ENCODE results near the gene RNASEL.

RNASEL gene

GRCh38 chr1:182589520-182589919, 464 bp upstream of the RNASEL start (continued):
- TF ChIP-seq POU6F1 (CRISPR knock-in tag; IDR thresholded peaks at IDR 0.05; ENCODE audit: borderline replicate concordance, low read depth): no peak

DNA sequence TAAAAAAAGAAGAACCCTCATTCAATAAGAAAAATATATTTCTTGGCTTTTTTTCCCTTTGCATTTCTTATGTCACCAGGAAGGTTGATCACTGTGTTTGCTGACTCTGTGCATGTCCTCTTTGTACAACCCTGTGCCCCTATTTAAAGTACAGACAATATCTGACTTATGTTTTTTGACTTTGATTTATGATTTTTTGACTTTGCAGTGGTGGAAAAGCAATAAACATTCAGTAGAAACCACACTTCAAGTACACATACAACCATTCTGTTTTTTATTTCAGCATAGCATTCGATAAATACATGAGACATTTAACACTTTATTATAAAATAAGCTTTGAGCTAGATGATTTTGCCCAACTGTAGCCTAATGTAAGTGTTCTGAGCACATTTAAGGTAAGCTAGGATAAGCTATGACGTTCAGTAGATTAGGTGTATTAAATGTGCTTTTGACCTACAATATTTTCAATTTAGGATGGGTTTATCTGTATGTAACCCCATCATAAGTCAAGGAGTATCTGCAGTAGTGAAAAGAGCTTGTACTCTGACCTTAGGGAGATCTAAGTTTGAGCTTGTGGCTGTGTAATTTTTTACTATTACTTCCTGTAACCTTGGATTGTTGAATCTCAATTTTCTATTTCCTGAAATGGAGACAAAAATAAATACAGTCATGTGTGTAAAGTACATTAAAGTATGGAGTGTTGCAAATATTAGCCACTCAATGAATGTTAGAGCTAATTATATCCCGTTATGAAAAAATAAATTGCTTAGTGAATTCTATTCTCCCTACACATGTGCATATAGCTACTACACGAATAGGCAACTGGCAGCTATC, 1.2 kb downstream of the RNASEL start:
- ATAC-seq: no peak
- TF ChIP-seq TCF4 (CRISPR knock-in tag; IDR thresholded peaks at IDR 0.05; ENCODE audit: borderline replicate concordance) (no peak), ZNF565 (CRISPR knock-in tag; conservative IDR thresholded peaks at IDR 0.05; ENCODE audit: low read depth) (no peak), RARB (CRISPR knock-in tag; IDR thresholded peaks at IDR 0.05) (no peak)

DNA sequence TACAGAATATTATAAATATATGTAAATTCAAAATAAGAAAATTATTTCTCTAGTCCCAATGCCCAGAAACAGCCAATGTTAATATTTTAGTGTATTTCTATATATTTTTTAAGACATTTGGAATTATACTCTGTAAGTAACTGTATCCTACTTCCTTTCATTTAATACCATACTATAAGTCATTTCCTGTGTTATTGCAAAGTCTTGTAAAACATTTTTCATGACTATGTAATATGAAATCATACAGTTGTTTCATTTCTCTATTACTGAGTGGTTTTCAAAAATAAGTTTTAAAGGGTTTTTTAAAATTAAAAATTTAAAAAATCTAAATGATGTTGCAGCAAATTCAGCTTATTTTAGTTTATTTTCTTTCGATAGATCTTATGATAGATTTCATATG, 2.0 kb downstream of the RNASEL start:
- no peak for ATAC-seq
- TF ChIP-seq POU6F1 (CRISPR knock-in tag; IDR thresholded peaks at IDR 0.05; ENCODE audit: borderline replicate concordance, low read depth): no peak
- TF ChIP-seq GLIS3 (CRISPR knock-in tag; IDR thresholded peaks at IDR 0.05): no peak
- no peak for TF ChIP-seq TOX (CRISPR knock-in tag; IDR thresholded peaks at IDR 0.05; ENCODE audit: borderline replicate concordance)
- no peak for TF ChIP-seq ZC3H10 (CRISPR knock-in tag; IDR thresholded peaks at IDR 0.05)
- TF ChIP-seq, protein P1, sequence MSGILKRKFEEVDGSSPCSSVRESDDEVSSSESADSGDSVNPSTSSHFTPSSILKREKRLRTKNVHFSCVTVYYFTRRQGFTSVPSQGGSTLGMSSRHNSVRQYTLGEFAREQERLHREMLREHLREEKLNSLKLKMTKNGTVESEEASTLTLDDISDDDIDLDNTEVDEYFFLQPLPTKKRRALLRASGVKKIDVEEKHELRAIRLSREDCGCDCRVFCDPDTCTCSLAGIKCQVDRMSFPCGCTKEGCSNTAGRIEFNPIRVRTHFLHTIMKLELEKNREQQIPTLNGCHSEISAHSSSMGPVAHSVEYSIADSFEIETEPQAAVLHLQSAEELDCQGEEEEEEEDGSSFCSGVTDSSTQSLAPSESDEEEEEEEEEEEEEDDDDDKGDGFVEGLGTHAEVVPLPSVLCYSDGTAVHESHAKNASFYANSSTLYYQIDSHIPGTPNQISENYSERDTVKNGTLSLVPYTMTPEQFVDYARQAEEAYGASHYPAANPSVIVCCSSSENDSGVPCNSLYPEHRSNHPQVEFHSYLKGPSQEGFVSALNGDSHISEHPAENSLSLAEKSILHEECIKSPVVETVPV (CRISPR knock-in tag; IDR thresholded peaks at IDR 0.05): no peak
- no peak for TF ChIP-seq PPARA (CRISPR knock-in tag; IDR thresholded peaks at IDR 0.05; ENCODE audit: borderline replicate concordance)
- no peak for TF ChIP-seq BACH2 (CRISPR knock-in tag; IDR thresholded peaks at IDR 0.05; ENCODE audit: borderline replicate concordance)
- TF ChIP-seq, protein P2, sequence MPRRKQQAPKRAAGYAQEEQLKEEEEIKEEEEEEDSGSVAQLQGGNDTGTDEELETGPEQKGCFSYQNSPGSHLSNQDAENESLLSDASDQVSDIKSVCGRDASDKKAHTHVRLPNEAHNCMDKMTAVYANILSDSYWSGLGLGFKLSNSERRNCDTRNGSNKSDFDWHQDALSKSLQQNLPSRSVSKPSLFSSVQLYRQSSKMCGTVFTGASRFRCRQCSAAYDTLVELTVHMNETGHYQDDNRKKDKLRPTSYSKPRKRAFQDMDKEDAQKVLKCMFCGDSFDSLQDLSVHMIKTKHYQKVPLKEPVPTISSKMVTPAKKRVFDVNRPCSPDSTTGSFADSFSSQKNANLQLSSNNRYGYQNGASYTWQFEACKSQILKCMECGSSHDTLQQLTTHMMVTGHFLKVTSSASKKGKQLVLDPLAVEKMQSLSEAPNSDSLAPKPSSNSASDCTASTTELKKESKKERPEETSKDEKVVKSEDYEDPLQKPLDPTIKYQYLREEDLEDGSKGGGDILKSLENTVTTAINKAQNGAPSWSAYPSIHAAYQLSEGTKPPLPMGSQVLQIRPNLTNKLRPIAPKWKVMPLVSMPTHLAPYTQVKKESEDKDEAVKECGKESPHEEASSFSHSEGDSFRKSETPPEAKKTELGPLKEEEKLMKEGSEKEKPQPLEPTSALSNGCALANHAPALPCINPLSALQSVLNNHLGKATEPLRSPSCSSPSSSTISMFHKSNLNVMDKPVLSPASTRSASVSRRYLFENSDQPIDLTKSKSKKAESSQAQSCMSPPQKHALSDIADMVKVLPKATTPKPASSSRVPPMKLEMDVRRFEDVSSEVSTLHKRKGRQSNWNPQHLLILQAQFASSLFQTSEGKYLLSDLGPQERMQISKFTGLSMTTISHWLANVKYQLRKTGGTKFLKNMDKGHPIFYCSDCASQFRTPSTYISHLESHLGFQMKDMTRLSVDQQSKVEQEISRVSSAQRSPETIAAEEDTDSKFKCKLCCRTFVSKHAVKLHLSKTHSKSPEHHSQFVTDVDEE (CRISPR knock-in tag; IDR thresholded peaks at IDR 0.05): no peak
- TF ChIP-seq SNAI2 (CRISPR knock-in tag; IDR thresholded peaks at IDR 0.05): no peak
- no peak for TF ChIP-seq CREB5 (CRISPR knock-in tag; IDR thresholded peaks at IDR 0.05; ENCODE audit: low read depth)
- no peak for TF ChIP-seq ZNF565 (CRISPR knock-in tag; conservative IDR thresholded peaks at IDR 0.05; ENCODE audit: low read depth)
- no peak for TF ChIP-seq ZFP30 (CRISPR knock-in tag; IDR thresholded peaks at IDR 0.05)
- TF ChIP-seq ZNF8 (CRISPR knock-in tag; IDR thresholded peaks at IDR 0.05): no peak; the same call in 1 of the 2 replicates
- no peak for TF ChIP-seq ARNTL (CRISPR knock-in tag; IDR thresholded peaks at IDR 0.05; ENCODE audit: borderline replicate concordance, low read depth)
- TF ChIP-seq CSDC2 (CRISPR knock-in tag; IDR thresholded peaks at IDR 0.05): no peak
- TF ChIP-seq PATZ1 (CRISPR knock-in tag; IDR thresholded peaks at IDR 0.05; ENCODE audit: borderline replicate concordance): no peak
- no peak for TF ChIP-seq RARB (CRISPR knock-in tag; IDR thresholded peaks at IDR 0.05)

All from SK-N-SH treated with all-trans-retinoic acid at 6 μM for 48 hours (cell line).